Kidney capillary endothelial cell (primary cell): ENCODE measurements around the gene MYL6.
"Not testable (repeated sequence)": the region's sequence is repeated elsewhere in the genome, so short reads cannot be mapped to it uniquely, and the experiment has no call there.

Experiments
- DNase-seq: peaks from one replicate; pipeline ENCODE4 v3.0.0-alpha.2; 2018; ENCODE audit warnings: low spot score

Gene MYL6

DNA sequence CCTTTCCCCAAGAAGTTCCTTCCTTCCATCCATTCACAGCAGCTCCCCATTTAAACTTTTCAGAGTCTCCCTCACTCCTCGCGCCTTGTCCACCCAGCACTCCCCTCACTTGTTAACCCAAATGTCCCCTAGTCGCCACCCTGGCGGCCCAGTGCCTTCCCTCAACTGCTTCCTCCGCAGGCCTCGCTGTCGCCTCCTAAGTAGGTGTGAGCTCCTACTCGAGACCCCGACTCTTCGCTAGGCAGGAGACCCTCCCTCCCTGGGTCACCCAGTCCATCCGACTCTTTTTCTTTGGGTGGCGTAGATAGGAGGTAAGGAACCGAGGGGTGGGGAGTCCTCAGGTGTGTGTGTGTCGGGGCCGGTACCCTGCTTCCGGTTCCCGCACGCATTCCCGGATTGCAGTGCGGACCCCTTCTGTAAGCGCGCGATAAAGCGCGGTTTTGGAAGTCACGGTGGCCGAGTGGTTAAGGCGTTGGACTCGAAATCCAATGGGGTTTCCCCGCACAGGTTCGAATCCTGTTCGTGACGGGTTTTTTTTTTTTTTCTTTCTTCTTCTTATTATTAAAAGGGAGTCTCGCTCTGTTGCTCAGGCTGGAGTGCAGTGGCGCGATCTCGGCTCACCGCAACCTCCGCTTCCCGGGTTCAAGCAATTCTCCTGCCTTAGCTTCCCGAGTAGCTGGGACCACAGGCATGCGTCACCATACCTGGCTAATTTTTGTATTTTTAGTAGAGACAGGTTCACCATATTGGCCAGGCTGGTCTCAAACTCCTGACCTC lies 31.9 kb downstream of the MYL6 start:
- peak; percentile 82 for DNase-seq

DNA sequence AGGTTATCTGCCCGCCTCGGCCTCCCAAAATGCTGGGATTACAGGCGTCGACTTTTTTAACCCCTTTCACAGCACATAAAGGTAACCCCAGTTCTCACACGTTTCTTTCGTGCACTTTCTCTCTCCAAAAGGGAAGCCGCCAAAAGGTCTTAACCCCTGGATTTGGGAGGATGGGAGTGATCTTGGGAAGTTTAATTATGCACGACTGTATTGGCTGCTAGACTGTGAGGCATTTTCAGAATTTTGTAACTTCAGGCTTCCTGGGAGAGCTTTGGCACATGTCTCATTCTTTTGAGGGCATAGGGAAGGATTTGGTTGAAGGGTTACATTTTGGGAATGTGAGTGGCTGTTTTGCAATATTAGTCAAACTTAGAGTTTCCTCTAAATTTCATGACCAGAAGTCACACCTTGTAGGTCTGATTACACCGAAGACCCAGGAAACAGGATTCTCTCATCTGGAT lies 32.6 kb downstream of the MYL6 start:
- DNase-seq: no peak

DNA sequence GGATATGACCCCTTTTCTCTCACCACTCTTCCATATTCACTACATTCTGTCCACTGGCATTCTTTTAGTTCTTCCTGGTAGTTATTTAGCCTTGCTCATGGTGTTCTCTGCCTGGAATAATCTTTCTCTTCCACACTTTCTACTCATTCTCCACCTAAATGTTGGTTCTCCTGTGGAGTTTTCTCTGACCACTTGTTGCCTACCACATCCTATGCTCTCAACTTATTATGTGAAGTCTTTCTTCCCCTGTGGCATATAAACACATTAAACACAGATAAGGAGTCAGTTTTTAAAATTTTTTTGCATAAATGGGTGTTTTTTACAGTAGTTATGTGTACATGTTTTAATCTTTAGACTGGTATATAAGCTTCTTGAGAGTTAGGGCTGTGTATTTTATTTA lies 34.4 kb downstream of the MYL6 start:
- no peak for DNase-seq

DNA sequence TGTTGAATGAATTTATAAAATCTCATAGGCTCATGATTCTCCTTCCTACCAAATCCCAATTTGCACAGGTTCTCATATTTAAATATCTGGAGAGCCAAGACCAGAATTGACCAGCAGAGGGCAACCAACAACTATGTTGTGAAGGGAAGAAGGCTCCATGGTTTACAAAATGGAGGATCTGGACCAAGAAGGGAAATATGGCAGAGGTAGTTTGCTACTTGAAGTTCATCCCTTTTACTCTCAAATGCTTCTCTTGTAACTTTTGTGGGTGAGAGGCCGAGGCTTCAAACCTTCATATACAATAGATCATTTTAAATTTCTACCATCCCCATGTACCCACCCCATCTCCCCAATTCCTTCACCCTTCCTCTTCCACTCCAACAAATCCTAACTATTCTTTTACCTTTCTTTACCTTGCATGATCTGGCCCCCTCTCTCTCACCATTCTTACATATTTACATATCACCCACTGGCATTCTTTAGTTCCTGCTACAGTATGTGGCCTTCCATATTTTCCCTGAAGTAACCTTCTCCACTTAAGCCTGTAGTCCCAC lies 34.9 kb downstream of the MYL6 start:
- peak; percentile 80 for DNase-seq

DNA sequence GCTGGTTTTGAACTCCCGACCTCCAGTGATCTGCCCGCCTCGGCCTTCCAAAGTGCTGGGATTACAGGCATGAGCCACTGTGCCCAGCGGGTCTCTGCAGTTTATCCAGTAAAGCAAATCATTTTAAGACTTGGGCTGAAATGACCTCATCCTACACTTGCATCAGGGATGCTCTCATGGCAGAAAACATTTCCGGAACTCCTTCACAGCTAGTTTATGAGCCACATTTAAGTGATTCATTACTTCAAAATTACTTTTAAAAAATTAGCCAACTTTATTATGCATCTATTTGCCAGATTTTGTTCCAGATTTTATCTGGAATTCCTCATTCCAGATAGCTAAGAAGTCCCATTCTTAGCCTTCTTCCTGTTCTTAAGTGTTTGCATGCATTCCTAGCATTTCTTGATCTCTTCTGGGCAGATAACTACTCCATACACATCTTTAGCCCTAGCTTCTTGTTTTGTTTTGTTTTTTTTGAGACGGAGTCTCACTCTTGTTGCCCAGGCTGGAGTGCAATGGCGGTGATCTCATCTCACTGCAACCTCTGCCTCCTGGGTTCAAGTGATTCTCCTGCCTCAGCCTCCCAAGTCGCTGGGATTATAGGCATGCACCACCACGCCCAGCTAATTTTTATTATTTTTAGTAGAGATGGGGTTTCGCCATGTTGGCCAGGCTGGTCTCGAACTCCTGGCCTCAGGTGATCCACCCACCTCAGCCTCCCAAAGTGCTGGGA lies 38.8 kb downstream of the MYL6 start:
- DNase-seq: not testable (repeated sequence)

DNA sequence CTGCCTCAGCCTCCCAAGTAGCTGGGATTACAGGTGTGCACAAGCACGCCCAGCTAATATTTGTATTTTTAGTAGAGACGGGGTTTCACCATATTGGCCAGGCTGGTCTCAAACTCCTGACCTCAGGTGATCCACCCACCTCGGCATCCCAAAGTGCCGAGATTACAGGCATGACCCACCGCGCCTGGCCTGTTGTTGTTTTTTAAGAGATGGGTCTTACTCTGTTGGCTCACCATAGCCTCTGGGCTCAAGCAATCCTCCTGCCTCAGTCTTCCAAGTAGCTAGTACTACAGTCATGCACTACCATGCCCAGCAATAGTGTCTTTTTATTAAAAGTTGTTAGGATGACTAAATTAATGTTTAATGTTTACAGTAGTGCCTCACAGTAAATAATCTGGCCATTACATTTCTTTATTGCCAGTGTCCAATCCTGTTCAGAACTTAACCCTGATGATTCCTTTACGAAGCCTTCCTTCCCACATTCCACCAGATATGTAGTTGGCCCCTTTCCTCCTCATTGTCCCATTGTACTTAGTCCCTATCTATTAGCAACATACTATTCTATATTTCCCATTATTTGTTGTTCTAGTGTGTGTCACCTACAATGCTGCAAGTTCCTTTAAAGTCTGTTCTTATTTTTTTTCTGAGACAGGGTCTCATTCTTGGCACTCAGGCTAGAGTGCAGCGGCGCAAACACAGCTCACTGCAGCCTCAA lies 39.9 kb downstream of the MYL6 start:
- no peak for DNase-seq

DNA sequence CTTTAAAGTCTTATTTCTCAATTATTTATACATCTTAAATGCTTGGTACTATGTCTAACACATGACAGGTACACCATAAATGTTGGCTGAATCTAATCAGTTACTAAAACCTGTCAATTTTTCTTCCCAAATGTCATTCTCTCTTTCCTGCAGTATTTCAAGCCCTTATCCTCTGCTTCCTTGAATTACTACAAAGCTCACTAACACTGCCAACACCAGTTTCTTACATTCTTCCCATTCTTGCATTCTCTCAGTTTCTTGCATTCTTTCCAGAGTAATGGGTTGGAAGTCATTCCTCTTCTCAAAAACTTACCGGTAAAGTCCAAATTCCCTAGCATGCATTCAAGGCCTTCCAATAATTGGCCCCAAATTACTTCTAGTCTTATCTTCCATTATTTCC lies 40.7 kb downstream of the MYL6 start:
- DNase-seq: no peak

DNA sequence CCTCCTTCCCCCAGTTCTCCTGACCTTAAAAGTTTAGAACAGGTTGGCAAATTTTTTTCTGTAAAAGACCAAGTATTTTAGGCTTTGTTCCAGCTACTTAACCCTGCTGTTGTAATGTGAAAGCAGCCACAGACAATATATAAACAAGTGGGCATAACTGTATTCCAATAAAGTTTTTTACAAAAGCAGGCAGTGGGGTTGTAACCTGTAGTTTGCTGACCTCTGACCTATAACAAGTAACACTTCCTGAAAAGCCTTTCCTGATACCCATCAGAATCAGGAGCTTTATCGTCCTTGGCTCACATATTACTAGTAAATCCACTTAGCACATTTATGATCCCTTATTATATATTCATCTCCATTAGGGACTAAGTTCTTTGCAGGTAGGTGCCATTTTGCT lies 44.2 kb downstream of the MYL6 start:
- no peak for DNase-seq

DNA sequence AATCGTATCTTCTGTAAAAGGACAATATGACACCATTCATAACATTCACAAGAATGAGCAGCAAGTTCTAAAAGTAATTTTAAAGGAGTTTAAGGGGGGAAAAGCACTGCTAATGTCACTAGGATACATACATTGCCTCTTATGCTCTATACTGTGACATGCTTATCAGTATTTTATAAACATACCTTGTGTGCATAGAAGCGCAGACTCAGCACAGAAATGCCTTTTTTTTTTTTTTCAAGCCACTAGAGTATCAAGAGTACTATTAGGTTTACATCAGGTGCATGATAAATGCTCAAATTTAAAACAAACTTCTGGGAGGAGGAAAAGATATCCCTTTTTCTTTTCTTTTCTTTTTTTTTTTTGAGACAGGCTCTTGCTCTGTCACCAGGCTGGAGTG lies 44.7 kb downstream of the MYL6 start:
- DNase-seq: no peak

DNA sequence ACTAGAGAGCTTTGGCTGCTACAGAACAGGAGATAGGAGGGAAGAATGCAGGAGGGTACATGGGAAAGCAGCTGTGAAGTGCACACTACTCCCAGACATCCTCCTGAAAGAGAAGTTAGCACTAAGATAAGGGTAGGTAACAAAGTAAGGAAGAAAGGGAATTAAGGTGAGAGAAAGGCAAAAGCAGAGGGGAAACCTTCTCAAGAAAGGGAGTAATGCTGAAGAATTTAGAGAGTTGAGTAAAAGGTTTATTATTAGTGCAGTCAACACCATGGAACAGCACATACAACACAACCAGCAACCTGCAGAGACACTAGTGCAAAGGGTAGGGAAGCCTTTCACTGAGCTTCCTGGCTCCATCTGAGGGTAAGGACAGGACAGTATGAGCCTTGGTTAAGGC lies 46.1 kb downstream of the MYL6 start:
- DNase-seq: no peak

DNA sequence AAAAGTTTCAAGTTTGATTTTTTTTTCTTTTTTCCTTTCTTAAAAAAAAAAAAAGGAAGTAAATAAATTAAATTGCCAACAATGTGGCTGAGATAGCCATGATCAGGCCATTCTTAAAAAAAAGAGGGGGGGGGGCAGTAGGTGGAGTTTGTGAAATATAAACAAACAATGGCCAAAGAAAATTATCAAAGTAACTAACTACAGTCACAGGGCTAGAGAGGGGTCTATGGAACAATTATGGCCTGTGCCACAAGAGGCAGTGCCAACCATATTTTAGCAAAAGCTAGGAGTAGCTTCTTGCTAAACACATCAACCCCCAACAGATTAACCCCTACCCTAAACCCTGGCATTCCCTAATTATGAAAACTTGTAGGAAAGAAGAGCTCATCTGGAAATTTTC lies 47.3 kb downstream of the MYL6 start:
- no peak for DNase-seq

DNA sequence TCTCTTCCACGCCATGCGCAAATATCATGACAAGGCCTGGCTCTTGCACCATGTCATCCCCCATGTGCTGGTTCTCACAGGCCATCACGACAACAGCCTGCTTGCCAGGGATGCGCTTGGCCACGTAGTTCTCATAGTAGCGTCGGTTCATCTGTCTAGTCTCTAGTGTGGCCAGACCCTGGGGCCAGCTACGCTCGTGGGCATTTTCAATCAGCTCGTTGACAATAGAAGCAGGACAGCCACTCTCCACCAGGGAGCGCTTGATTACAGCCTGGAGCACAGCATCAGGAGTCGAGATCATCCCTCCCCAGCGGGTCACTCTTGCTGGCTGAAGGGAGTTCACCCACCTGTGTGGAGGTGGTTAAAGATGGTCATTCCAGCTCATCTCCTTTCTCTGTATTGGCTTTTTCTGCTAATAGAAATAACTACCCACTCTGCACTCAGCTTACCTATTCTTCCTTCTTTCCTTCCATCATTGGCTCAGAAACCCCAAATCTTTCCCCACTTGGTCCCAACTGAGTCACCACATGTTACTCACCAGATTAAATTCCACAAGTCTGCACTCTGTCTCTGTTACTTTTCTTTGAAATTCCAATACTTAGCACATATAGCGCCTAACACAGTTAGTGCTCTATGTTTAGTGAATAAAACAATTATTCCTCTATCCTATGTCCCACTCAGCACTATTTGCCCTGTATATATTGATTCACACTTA lies 48.5 kb downstream of the MYL6 start:
- no peak for DNase-seq

DNA sequence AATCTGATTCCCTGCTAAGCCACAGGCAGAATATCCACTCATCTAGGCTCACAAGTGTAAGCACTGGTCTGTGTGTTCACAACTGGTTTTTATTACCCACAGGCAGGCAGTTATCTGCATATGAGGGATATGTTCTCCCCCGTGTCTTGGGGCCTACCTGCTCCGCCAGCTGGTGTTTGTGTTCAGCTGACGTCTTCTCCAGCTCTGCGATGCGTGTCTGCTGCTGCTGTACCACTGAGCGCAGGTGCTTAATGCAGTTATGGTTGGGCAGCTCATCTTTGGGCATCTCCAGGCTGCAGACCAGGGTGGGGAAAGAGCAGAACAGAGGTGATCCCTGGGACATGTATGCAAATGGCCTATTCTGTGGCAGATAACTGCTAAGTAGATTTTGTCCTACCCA lies 49.8 kb downstream of the MYL6 start:
- DNase-seq: no peak
